Measurements from ENCODE around the gene SERPINB1. TPM values are rescaled to one million over a fixed set of nuclear protein-coding genes. Genes with fewer than 3 reads are reported as not detected.
"Not testable (repeated sequence)": the region's sequence is repeated elsewhere in the genome, so short reads cannot be mapped to it uniquely, and the experiment has no call there.

Gene SERPINB1
- total RNA-seq, 2 experiments from 2014 or later: 1.2 to 3.5 TPM

DNA sequence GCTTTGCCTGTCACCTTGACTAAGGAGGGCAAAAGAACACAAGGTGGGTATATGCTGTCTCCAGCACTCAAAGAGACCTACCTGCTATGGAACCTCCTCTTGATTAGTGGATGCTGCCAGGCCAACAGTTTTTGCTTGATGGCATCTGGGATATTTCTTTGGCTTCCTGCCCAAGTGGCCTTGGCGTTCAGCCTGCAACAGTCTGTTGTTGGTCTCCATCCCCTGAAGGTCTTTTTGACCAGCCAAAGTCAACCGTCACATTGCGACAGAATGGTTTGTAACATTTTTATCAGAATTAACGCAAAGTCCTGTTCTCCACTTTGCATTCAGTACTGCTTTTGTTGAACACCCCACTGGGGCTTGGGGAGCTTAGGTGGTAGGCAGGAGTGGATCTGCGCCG, 37.1 kb downstream of the SERPINB1 start:
- ChIA-PET POLR2A (interaction anchor here (1.1 kb wide), 1 partner anchor 13 kb away, joined by 4 read pairs; no protein-coding TSS in a partner anchor), CTCF (ENCODE audit: unreplicated experiment) (no interaction called here)
- H3K4me1 ChIP-seq (ENCODE audit: insufficient read depth, low read length, poor library complexity, severe bottlenecking): no peaks in the 10 kb centered on the region
- TF ChIP-seq EZH2phosphoT487 (IDR thresholded peaks at IDR 0.05; ENCODE audit: borderline replicate concordance, low read depth, low read length): no peak
- TF ChIP-seq, protein P1, sequence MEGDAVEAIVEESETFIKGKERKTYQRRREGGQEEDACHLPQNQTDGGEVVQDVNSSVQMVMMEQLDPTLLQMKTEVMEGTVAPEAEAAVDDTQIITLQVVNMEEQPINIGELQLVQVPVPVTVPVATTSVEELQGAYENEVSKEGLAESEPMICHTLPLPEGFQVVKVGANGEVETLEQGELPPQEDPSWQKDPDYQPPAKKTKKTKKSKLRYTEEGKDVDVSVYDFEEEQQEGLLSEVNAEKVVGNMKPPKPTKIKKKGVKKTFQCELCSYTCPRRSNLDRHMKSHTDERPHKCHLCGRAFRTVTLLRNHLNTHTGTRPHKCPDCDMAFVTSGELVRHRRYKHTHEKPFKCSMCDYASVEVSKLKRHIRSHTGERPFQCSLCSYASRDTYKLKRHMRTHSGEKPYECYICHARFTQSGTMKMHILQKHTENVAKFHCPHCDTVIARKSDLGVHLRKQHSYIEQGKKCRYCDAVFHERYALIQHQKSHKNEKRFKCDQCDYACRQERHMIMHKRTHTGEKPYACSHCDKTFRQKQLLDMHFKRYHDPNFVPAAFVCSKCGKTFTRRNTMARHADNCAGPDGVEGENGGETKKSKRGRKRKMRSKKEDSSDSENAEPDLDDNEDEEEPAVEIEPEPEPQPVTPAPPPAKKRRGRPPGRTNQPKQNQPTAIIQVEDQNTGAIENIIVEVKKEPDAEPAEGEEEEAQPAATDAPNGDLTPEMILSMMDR (conservative IDR thresholded peaks at IDR 0.05; ENCODE audit: low read length): no peak
- intact Hi-C loops (cut with micrococcal nuclease; ENCODE audit: unreplicated experiment): no loop called here
- no peaks in the 10 kb centered on the region for H3K9me3 ChIP-seq (ENCODE audit: low read length)
- no peaks in the 10 kb centered on the region for H3K36me3 ChIP-seq (ENCODE audit: insufficient read depth, low read length)
- H3K9me2 ChIP-seq (ENCODE audit: insufficient read depth, low read length): no peaks in the 10 kb centered on the region
- no peak overlapping the region for H2AFZ ChIP-seq (ENCODE audit: low read length)
- DNase-seq (ENCODE audit: low spot score): no peak
- no peaks in the 10 kb centered on the region for H4K20me1 ChIP-seq (ENCODE audit: insufficient read depth, low read length)
- H3K27ac ChIP-seq (ENCODE audit: low read depth, low read length, poor library complexity, severe bottlenecking): no peak overlapping the region
- no peak overlapping the region for H3K4me2 ChIP-seq (ENCODE audit: low read length)
- no peak overlapping the region for H3K4me3 ChIP-seq (ENCODE audit: low read depth, low read length, poor library complexity, severe bottlenecking)
- BruUV-seq (replicated peaks): no TSS peak
- no peaks in the 10 kb centered on the region for H3K79me2 ChIP-seq (ENCODE audit: insufficient read depth, low read depth, low read length)

DNA sequence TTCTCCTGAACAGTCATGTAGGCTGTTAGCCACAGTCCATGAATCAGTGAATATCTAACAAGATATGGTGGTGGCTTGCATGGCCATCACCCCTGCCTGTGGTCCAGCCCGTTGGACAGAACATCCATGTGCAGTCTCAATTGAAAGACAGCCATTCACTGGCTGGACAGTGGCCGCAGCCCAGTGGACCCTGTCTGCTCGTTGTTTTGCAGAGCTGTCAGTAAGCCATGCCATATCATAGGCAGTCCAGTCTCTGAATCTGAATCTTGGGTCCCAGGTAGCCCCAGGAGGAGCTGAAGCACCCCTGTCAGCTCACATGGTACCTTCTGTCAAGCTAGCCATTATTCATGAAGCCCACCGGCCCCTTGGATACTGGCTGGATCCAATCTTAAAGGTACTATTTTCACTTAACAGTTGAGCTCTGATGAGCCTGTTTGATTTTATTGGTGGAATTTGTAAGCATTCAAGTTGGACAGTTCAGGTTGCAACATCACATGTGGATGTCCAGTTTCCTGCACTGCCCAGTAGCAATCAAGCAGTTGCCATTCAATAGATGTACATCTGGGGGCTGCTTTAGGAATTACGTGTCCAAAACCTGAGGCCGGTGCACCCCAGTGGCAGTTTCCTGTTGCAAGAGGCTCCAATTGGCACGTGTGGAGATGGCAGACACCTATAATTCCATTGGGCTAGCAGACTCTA, 37.8 kb downstream of the SERPINB1 start:
- Histone ChIP-seq H2AFZ (ENCODE audit: low read length) (no peak overlapping the region), H3K4me1 (ENCODE audit: insufficient read depth, low read length, poor library complexity, severe bottlenecking) (no peaks in the 10 kb centered on the region), H3K9me3 (ENCODE audit: low read length) (no peaks in the 10 kb centered on the region), H4K20me1 (ENCODE audit: insufficient read depth, low read length) (no peaks in the 10 kb centered on the region), H3K27ac (ENCODE audit: low read depth, low read length, poor library complexity, severe bottlenecking) (no peak overlapping the region), H3K4me2 (ENCODE audit: low read length) (no peak overlapping the region), H3K9me2 (ENCODE audit: insufficient read depth, low read length) (no peaks in the 10 kb centered on the region), H3K79me2 (ENCODE audit: insufficient read depth, low read depth, low read length) (no peaks in the 10 kb centered on the region), H3K36me3 (ENCODE audit: insufficient read depth, low read length) (no peaks in the 10 kb centered on the region), H3K4me3 (ENCODE audit: low read depth, low read length, poor library complexity, severe bottlenecking) (no peak overlapping the region)
- intact Hi-C loops (cut with micrococcal nuclease; ENCODE audit: unreplicated experiment): no loop called here
- BruUV-seq (replicated peaks): no TSS peak
- POLR2A ChIA-PET: interaction anchor here (1.1 kb wide), 1 partner anchor 13 kb away, joined by 4 read pairs; no protein-coding TSS in a partner anchor
- DNase-seq (ENCODE audit: low spot score): no peak
- CTCF ChIA-PET (ENCODE audit: unreplicated experiment): no interaction called here
- TF ChIP-seq, protein P1 (conservative IDR thresholded peaks at IDR 0.05; ENCODE audit: low read length): no peak
- no peak for TF ChIP-seq EZH2phosphoT487 (IDR thresholded peaks at IDR 0.05; ENCODE audit: borderline replicate concordance, low read depth, low read length)

DNA sequence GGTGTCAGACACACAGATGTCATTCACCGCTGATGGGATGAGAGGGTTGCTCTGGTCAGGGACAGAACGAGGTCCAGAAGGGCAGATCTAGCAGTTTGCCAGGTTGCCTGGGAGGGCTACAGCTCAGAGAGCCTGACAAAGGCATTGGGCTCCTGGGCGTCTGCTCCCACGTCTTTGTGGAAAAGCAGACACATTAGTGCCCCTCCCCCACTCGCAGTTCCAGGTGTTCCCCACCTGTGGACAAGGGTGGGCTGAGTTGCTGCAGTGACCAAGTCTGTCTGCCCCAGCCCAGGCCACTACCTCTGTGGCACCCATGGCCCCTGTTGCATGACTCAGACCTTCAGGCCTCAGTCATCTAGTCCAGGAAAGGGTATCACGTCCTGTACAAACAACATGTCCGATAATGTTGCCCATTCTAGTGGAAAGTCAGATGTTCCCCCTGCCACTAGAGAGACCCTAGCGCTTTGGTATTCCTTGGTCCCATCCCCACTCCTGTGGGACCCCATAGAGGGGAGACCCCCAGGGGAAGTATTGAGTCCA, 39.1 kb downstream of the SERPINB1 start:
- POLR2A ChIA-PET: interaction anchor here (0.8 kb wide), 1 partner anchor 11 kb away, joined by 4 read pairs; no protein-coding TSS in a partner anchor
- H3K9me2 ChIP-seq (ENCODE audit: insufficient read depth, low read length): no peaks in the 10 kb centered on the region
- TF ChIP-seq, protein P1 (conservative IDR thresholded peaks at IDR 0.05; ENCODE audit: low read length): no peak
- no peak for TF ChIP-seq EZH2phosphoT487 (IDR thresholded peaks at IDR 0.05; ENCODE audit: borderline replicate concordance, low read depth, low read length)
- H3K27ac ChIP-seq (ENCODE audit: low read depth, low read length, poor library complexity, severe bottlenecking): no peak overlapping the region
- BruUV-seq (replicated peaks): no TSS peak
- CTCF ChIA-PET (ENCODE audit: unreplicated experiment): no interaction called here
- intact Hi-C loops (cut with micrococcal nuclease; ENCODE audit: unreplicated experiment): no loop called here
- no peak for DNase-seq (ENCODE audit: low spot score)
- no peaks in the 10 kb centered on the region for H3K79me2 ChIP-seq (ENCODE audit: insufficient read depth, low read depth, low read length)
- no peaks in the 10 kb centered on the region for H3K9me3 ChIP-seq (ENCODE audit: low read length)
- H3K36me3 ChIP-seq (ENCODE audit: insufficient read depth, low read length): no peaks in the 10 kb centered on the region
- H3K4me1 ChIP-seq (ENCODE audit: insufficient read depth, low read length, poor library complexity, severe bottlenecking): peaks cover under 1% of the 10 kb centered on the region
- H3K4me3 ChIP-seq (ENCODE audit: low read depth, low read length, poor library complexity, severe bottlenecking): no peak overlapping the region
- H2AFZ ChIP-seq (ENCODE audit: low read length): no peak overlapping the region
- H3K4me2 ChIP-seq (ENCODE audit: low read length): no peak overlapping the region
- H4K20me1 ChIP-seq (ENCODE audit: insufficient read depth, low read length): no peaks in the 10 kb centered on the region

DNA sequence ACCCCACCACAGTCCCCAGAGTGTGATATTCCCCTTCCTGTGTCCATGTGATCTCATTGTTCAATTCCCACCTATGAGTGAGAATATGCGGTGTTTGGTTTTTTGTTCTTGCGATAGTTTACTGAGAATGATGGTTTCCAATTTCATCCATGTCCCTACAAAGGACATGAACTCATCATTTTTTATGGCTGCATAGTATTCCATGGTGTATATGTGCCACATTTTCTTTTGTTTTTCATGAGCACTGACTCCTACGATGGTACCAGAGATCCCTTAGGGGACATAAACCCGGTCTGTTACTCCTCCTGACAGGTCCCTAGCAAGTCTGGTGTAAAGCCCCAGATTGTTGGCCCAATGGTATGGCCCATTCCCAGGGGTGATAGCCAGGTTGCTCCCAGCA, 40.0 kb downstream of the SERPINB1 start:
- DNase-seq (ENCODE audit: low spot score); H2AFZ ChIP-seq (ENCODE audit: low read length); H3K9me3 ChIP-seq (ENCODE audit: low read length); BruUV-seq (replicated peaks); H3K79me2 ChIP-seq (ENCODE audit: insufficient read depth, low read depth, low read length); intact Hi-C loops (cut with micrococcal nuclease; ENCODE audit: unreplicated experiment); CTCF ChIA-PET (ENCODE audit: unreplicated experiment); H3K36me3 ChIP-seq (ENCODE audit: insufficient read depth, low read length); H3K4me2 ChIP-seq (ENCODE audit: low read length); H3K4me3 ChIP-seq (ENCODE audit: low read depth, low read length, poor library complexity, severe bottlenecking); H4K20me1 ChIP-seq (ENCODE audit: insufficient read depth, low read length); H3K9me2 ChIP-seq (ENCODE audit: insufficient read depth, low read length); H3K27ac ChIP-seq (ENCODE audit: low read depth, low read length, poor library complexity, severe bottlenecking); H3K4me1 ChIP-seq (ENCODE audit: insufficient read depth, low read length, poor library complexity, severe bottlenecking): not testable (repeated sequence)
- POLR2A ChIA-PET: interaction anchor here (0.8 kb wide), 1 partner anchor 10 kb away, joined by 4 read pairs; no protein-coding TSS in a partner anchor
